SU-DHL-6 (cell line): ENCODE results near the gene TMEM164.

Experiments
- EZH2phosphoT487 ChIP-seq: fragments of 200-600 bp; sonication (generic), shearing (Covaris generic); conservative IDR thresholded peaks from 2 replicates; pipeline ENCODE4 v1.6.1; 2018; ENCODE audit warnings: mild to moderate bottlenecking, antibody characterized with exemption, low read length, moderate library complexity, mixed read lengths
- TF ChIP-seq, protein P1 (sequence below): fragments of 200-600 bp; sonication (generic); IDR thresholded peaks from one replicate; pipeline ENCODE4 v1.5.1; 2017; ENCODE audit warnings: antibody characterized with exemption, mild to moderate bottlenecking, low read length, moderate library complexity; ENCODE audit not compliant: insufficient read depth, poor library complexity, severe bottlenecking

DNA sequence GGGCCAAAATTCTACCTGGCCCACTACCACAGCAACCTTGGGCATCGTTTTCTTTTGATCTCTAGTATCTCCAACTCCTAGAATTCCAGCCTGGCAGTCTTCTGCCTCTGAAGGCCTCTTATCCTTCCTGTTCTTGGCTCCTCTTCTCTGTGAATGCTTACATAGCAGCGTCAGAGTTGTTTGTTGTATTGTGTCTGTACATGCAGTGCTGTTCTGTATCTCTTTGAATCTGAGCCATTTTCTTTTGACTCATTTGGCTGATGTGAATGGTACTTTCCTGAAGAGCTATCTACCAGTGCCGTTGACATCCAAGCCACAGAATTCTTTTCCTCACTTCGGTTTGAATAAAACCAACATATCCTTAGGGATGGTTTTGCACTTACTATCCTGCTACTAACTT, 79.2 kb downstream of the TMEM164 start:
- TF ChIP-seq, protein P1, sequence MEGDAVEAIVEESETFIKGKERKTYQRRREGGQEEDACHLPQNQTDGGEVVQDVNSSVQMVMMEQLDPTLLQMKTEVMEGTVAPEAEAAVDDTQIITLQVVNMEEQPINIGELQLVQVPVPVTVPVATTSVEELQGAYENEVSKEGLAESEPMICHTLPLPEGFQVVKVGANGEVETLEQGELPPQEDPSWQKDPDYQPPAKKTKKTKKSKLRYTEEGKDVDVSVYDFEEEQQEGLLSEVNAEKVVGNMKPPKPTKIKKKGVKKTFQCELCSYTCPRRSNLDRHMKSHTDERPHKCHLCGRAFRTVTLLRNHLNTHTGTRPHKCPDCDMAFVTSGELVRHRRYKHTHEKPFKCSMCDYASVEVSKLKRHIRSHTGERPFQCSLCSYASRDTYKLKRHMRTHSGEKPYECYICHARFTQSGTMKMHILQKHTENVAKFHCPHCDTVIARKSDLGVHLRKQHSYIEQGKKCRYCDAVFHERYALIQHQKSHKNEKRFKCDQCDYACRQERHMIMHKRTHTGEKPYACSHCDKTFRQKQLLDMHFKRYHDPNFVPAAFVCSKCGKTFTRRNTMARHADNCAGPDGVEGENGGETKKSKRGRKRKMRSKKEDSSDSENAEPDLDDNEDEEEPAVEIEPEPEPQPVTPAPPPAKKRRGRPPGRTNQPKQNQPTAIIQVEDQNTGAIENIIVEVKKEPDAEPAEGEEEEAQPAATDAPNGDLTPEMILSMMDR: no peak
- no peak for TF ChIP-seq EZH2phosphoT487
